ENCODE measurements around the gene ACADVL.

GRCh38 chr17:7256766-7257456 lies 37.2 kb downstream of the ACADVL start:
- no peak for TF ChIP-seq POLR2A (IDR thresholded peaks at IDR 0.05)
- TF ChIP-seq CTCF (IDR thresholded peaks at IDR 0.05), result no peak
